ENCODE data around the gene IQSEC3.

The IQSEC3 gene

GRCh38 chr12:145369-145960 is 78.9 kb downstream of the IQSEC3 start:
- Histone ChIP-seq H3K4me1 (ENCODE audit: control insufficient read depth, insufficient read depth, low read length) (no peaks in the 10 kb centered on the region), H3K27ac (ENCODE audit: extremely low read depth, low read depth, low read length) (no peak overlapping the region), H3K9me3 (ENCODE audit: control insufficient read depth, insufficient read depth, low read depth, low read length) (no peaks in the 10 kb centered on the region), H3K4me3 (ENCODE audit: low read depth, low read length) (no peak overlapping the region), H3K36me3 (ENCODE audit: control insufficient read depth in 2 of 2, insufficient read depth in 1 of 2, low read length in 2 of 2) (no peaks in the 10 kb centered on the region)
- CTCF ChIA-PET, result no interaction called here
- TF ChIP-seq ZNF202 (tag by site-specific recombination; IDR thresholded peaks at IDR 0.05; ENCODE audit: borderline replicate concordance), result no peak
- TF ChIP-seq ZNF677 (tag by site-specific recombination; IDR thresholded peaks at IDR 0.05), result no peak
- TF ChIP-seq ZNF76 (tag by site-specific recombination; IDR thresholded peaks at IDR 0.05; ENCODE audit: borderline replicate concordance, low read depth), result no peak
- no peak for TF ChIP-seq SP2 (tag by site-specific recombination; IDR thresholded peaks at IDR 0.05)
- TF ChIP-seq GLIS2 (tag by site-specific recombination; IDR thresholded peaks at IDR 0.05), result no peak
- no peak for TF ChIP-seq ZBTB8A (tag by site-specific recombination; IDR thresholded peaks at IDR 0.05)
- no peak for TF ChIP-seq ZNF596 (tag by site-specific recombination; IDR thresholded peaks at IDR 0.05)
- TF ChIP-seq ZNF416 (tag by site-specific recombination; IDR thresholded peaks at IDR 0.05), result no peak
- TF ChIP-seq ZNF324 (tag by site-specific recombination; IDR thresholded peaks at IDR 0.05), result no peak
- TF ChIP-seq ZNF26 (tag by site-specific recombination; IDR thresholded peaks at IDR 0.05), result no peak
- no peak for TF ChIP-seq ZNF433 (tag by site-specific recombination; IDR thresholded peaks at IDR 0.05; ENCODE audit: low read depth)
- TF ChIP-seq ZSCAN30 (tag by site-specific recombination; IDR thresholded peaks at IDR 0.05), result no peak
- TF ChIP-seq GLIS1 (tag by site-specific recombination; IDR thresholded peaks at IDR 0.05), result no peak
- TF ChIP-seq KLF10 (tag by site-specific recombination; IDR thresholded peaks at IDR 0.05), result no peak
- no peak for TF ChIP-seq ZNF157 (tag by site-specific recombination; IDR thresholded peaks at IDR 0.05)
- no peak for TF ChIP-seq ZNF274 (IDR thresholded peaks at IDR 0.05; ENCODE audit: low read length)
- TF ChIP-seq ZNF274 (tag by site-specific recombination; IDR thresholded peaks at IDR 0.05; ENCODE audit: borderline replicate concordance), result no peak
- no peak for TF ChIP-seq ZNF350 (tag by site-specific recombination; IDR thresholded peaks at IDR 0.05)
- no peak for TF ChIP-seq ZNF529 (tag by site-specific recombination; IDR thresholded peaks at IDR 0.05; ENCODE audit: insufficient replicate concordance)
- TF ChIP-seq KLF8 (tag by site-specific recombination; IDR thresholded peaks at IDR 0.05), result no peak
- POLR2A ChIA-PET, result no interaction called here

GRCh38 chr12:147242-147641 is 80.7 kb downstream of the IQSEC3 start:
- no peak overlapping the region for H3K4me3 ChIP-seq (ENCODE audit: low read depth, low read length)
- H3K9me3 ChIP-seq (ENCODE audit: control insufficient read depth, insufficient read depth, low read depth, low read length), result no peaks in the 10 kb centered on the region
- H3K4me1 ChIP-seq (ENCODE audit: control insufficient read depth, insufficient read depth, low read length), result no peaks in the 10 kb centered on the region
- ChIA-PET POLR2A (no interaction called here), CTCF (no interaction called here)
- no peak overlapping the region for H3K27ac ChIP-seq (ENCODE audit: extremely low read depth, low read depth, low read length)
- H3K36me3 ChIP-seq (ENCODE audit: control insufficient read depth in 2 of 2, insufficient read depth in 1 of 2, low read length in 2 of 2), result no peaks in the 10 kb centered on the region
- TF ChIP-seq PRDM1 (tag by site-specific recombination; IDR thresholded peaks at IDR 0.05) (no peak), IKZF3 (tag by site-specific recombination; IDR thresholded peaks at IDR 0.05) (no peak), ZNF280D (tag by site-specific recombination; IDR thresholded peaks at IDR 0.05) (no peak), ZNF426 (tag by site-specific recombination; IDR thresholded peaks at IDR 0.05) (no peak), ZNF26 (tag by site-specific recombination; IDR thresholded peaks at IDR 0.05) (no peak), ZBTB7A (tag by site-specific recombination; IDR thresholded peaks at IDR 0.05; ENCODE audit: low read depth) (no peak), ZSCAN4 (tag by site-specific recombination; IDR thresholded peaks at IDR 0.05) (no peak), ZSCAN5A (tag by site-specific recombination; IDR thresholded peaks at IDR 0.05) (no peak)
